Measurements from ENCODE around the gene HNF1B. TPM values are rescaled to one million over a fixed set of nuclear protein-coding genes. Genes with fewer than 3 reads are reported as not detected.

The HNF1B gene
- total and polyA plus RNA-seq, 10 of the 15 experiments (the other 5 are each of a cell fraction or from before 2014, with no cell fraction given): 0.51 to 12.7 (median 1.9) TPM

DNA sequence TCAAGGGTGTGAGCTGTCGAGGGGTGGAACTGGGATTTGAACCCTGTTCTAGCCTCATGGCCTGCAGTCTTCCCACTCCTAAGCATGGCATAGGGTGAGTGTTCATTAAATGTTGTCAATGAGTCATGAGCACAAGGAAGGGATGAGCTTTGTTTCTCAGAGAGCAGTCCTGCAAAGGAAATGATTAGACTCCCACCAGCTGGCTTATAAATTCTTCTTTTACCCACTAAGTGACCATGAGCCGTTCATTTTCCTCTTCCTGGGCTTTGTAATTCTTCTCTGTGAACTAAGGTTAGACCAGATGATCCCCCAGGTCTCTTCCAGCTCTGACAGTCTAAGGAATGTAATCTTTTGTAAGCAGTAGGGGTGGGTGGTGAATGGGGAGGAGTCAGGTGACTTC, 47.9 kb upstream of the HNF1B start:
- ATAC-seq (no peak), FAIRE-seq (no peak), DNase-seq (ENCODE audit: low read depth, low spot score) (no peak)
- in situ Hi-C loops (cut with MboI): loop anchor here (5.0 to 10.0 kb wide), 4 partner anchors 58 to 270 kb away; no protein-coding TSS in a partner anchor
- no peaks in the 10 kb centered on the region for H3K4me1 ChIP-seq (ENCODE audit: control insufficient read depth, insufficient read depth, low read length)
- H3K9ac ChIP-seq (ENCODE audit: control insufficient read depth, insufficient read depth, low read length): no peak overlapping the region
- no peaks in the 10 kb centered on the region for H3K27me3 ChIP-seq (replicated peaks in 1 of 2; ENCODE audit: control insufficient read depth in 2 of 2, insufficient read depth in 2 of 2, low read length in 1 of 2)
- WGBS (ENCODE audit: insufficient coverage, insufficient replicate concordance, low lambda C conversion rate, missing lambda C conversion rate): 0% methylated on average over 2 of the region's 2 CpGs
- TF ChIP-seq PAX5 (IDR thresholded peaks at IDR 0.05; ENCODE audit: borderline replicate concordance, low read depth, low read length): no peak
- no peak for TF ChIP-seq SRF (IDR thresholded peaks at IDR 0.05; ENCODE audit: low read depth in 2 of 2, low read length in 2 of 2)
- TF ChIP-seq EZH2 (IDR thresholded peaks at IDR 0.05; ENCODE audit: borderline replicate concordance, control insufficient read depth, low read depth, low read length): no peak
- TF ChIP-seq, protein P1, sequence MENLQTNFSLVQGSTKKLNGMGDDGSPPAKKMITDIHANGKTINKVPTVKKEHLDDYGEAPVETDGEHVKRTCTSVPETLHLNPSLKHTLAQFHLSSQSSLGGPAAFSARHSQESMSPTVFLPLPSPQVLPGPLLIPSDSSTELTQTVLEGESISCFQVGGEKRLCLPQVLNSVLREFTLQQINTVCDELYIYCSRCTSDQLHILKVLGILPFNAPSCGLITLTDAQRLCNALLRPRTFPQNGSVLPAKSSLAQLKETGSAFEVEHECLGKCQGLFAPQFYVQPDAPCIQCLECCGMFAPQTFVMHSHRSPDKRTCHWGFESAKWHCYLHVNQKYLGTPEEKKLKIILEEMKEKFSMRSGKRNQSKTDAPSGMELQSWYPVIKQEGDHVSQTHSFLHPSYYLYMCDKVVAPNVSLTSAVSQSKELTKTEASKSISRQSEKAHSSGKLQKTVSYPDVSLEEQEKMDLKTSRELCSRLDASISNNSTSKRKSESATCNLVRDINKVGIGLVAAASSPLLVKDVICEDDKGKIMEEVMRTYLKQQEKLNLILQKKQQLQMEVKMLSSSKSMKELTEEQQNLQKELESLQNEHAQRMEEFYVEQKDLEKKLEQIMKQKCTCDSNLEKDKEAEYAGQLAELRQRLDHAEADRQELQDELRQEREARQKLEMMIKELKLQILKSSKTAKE (IDR thresholded peaks at IDR 0.05; ENCODE audit: low read depth, poor library complexity, severe bottlenecking): no peak
- no peak for TF ChIP-seq BHLHE40 (IDR thresholded peaks at IDR 0.05; ENCODE audit: borderline replicate concordance in 1 of 2, low read depth in 2 of 2, low read length in 1 of 2)
- TF ChIP-seq TCF7 (IDR thresholded peaks at IDR 0.05; ENCODE audit: borderline replicate concordance): no peak
- no peak for TF ChIP-seq NFIC (IDR thresholded peaks at IDR 0.05; ENCODE audit: low read depth, low read length)
- no peak overlapping the region for H2AFZ ChIP-seq (ENCODE audit: control insufficient read depth, low read depth, low read length)
- H3K4me2 ChIP-seq (ENCODE audit: control insufficient read depth, insufficient read depth): no peak overlapping the region
- POLR2A ChIA-PET: interaction anchor here (1.4 to 1.6 kb wide), 2 partner anchors 9 to 69 kb away, joined by 3 read pairs; no protein-coding TSS in a partner anchor
- no peak overlapping the region for H3K27ac ChIP-seq (ENCODE audit: control insufficient read depth, insufficient read depth)
- SMC1A ChIA-PET (ENCODE audit: uncharacterized antibody, unreplicated experiment): interaction anchor here (0.6 to 5.7 kb wide), 20 partner anchors 9 to 183 kb away, joined by 3 to 41 read pairs (median 7); partner anchors contain the start of gene SYNRG
- CTCF ChIA-PET: interaction anchor here (0.5 to 8.3 kb wide), 31 partner anchors 11 to 777 kb away, joined by 3 to 97 read pairs (median 7); partner anchors contain the start of genes DDX52 and SYNRG
- no TSS peak for BruUV-seq (replicated peaks)
- RAD21 ChIA-PET (ENCODE audit: unreplicated experiment): interaction anchor here (1.3 to 4.2 kb wide), 6 partner anchors 22 to 145 kb away, joined by 3 to 33 read pairs (median 14); no protein-coding TSS in a partner anchor
- no peaks in the 10 kb centered on the region for H3K79me2 ChIP-seq (ENCODE audit: control insufficient read depth, insufficient read depth, low read length)
- no peaks in the 10 kb centered on the region; the same call in 2 of the 3 replicates for H3K9me3 ChIP-seq (replicated peaks; ENCODE audit: control insufficient read depth, insufficient read depth, low read length)
- H3K4me3 ChIP-seq: no peak overlapping the region
- H4K20me1 ChIP-seq (ENCODE audit: control insufficient read depth, insufficient read depth): no peaks in the 10 kb centered on the region
- no peaks in the 10 kb centered on the region for H3K36me3 ChIP-seq (ENCODE audit: control insufficient read depth in 2 of 2, insufficient read depth in 2 of 2, low read length in 1 of 2)
- intact Hi-C loops (cut with micrococcal nuclease; ENCODE audit: unreplicated experiment): loop anchor here (5.0 kb wide), 2 partner anchors 140 to 185 kb away; partner anchors contain the start of gene SYNRG
